ENCODE results near the gene PCDH15. TPM values are rescaled to one million over a fixed set of nuclear protein-coding genes. Genes with fewer than 3 reads are reported as not detected.

The PCDH15 gene
- under 1 TPM in 1 of 4 donors, not detected in 3; 0.32 TPM for total RNA-seq

DNA sequence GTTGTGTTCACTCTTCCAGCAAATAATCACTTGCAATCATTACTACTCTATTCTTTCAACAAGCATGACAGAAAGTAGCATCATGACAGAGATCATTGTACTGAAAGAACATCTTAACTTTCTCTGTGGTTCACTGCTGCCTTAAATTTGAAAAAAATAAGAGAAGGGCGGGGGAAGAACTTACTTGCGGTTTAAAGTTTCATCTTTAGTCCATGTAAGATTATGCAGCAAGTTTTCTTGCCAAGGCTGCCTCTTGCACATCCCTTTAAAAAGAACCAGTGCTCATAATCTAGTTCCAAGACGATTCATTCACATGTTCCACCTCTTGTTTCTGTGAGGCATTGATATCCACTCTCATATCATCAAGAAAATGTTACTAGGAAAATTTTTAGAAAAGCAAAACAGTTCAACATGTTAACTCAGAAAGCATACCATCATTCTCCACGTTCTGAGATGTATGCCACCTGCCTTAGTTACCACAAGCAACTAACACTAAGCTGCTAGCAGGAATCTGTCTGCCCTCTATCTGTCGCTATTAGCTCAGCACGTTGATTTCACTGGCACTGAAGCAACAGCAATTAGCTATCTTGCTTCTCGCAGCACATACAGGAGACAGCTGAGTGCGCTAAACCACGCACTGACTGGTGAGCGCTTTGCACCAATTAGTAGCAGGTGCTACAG, at the start of gene PCDH15:
Gene PCDH15 (minus strand): TSS at position 491 of the 681 bp plus-strand sequence. CDS start 136,969 bp downstream, outside the sequence.
- DNase-seq (ENCODE audit: low spot score) (no peak), ATAC-seq (ENCODE audit: low FRiP score) (peak; percentile 54)
- TF ChIP-seq, protein P1, sequence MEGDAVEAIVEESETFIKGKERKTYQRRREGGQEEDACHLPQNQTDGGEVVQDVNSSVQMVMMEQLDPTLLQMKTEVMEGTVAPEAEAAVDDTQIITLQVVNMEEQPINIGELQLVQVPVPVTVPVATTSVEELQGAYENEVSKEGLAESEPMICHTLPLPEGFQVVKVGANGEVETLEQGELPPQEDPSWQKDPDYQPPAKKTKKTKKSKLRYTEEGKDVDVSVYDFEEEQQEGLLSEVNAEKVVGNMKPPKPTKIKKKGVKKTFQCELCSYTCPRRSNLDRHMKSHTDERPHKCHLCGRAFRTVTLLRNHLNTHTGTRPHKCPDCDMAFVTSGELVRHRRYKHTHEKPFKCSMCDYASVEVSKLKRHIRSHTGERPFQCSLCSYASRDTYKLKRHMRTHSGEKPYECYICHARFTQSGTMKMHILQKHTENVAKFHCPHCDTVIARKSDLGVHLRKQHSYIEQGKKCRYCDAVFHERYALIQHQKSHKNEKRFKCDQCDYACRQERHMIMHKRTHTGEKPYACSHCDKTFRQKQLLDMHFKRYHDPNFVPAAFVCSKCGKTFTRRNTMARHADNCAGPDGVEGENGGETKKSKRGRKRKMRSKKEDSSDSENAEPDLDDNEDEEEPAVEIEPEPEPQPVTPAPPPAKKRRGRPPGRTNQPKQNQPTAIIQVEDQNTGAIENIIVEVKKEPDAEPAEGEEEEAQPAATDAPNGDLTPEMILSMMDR (IDR thresholded peaks at IDR 0.05), result no peak

- no peak for DNase-seq (ENCODE audit: low spot score)
- TF ChIP-seq, protein P1 (IDR thresholded peaks at IDR 0.05), result no peak
- no peak for ATAC-seq (ENCODE audit: low FRiP score)
Measured at GRCh38 chr10:54843932-54844331, 42.9 kb upstream of the PCDH15 start.

DNA sequence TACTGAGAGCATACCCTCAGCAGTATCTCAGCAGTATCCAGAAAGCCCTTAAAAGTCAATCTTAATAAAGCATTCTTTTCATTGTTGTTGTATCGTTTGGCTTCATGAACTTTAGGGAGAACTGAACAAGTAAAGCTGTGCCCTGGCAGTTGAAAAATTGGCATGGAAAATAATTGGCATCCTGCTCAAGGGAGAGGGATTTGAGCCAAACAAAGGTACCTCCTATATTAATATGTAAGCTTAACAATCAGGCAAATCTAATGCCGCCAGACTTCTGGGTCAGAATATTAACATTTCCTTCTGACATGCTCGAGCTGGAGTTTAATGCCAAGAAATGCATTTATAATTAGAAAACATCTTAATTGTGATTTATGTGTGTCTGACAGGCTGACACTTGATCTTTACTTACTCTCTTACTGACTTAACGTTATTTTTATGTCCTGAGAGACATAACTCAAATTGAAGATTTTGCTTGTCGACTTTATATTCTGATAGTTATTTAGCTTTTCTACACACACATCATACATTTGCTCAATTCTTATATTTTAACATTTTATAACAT, 42.1 kb upstream of the PCDH15 start:
- TF ChIP-seq, protein P1 (IDR thresholded peaks at IDR 0.05), result no peak
- DNase-seq (ENCODE audit: low spot score) (no peak), ATAC-seq (ENCODE audit: low FRiP score) (no peak)

- TF ChIP-seq, protein P1 (IDR thresholded peaks at IDR 0.05), result no peak
- DNase-seq (ENCODE audit: low spot score), result no peak
- no peak for ATAC-seq (ENCODE audit: low FRiP score)
Measured at GRCh38 chr10:54837479-54837878, 36.4 kb upstream of the PCDH15 start.

- no peak for DNase-seq (ENCODE audit: low spot score)
- ATAC-seq (ENCODE audit: low FRiP score), result no peak
- TF ChIP-seq, protein P1 (IDR thresholded peaks at IDR 0.05), result no peak
Measured at GRCh38 chr10:54833029-54833428, 32.0 kb upstream of the PCDH15 start.

- DNase-seq (ENCODE audit: low spot score) (no peak), ATAC-seq (ENCODE audit: low FRiP score) (no peak)
Measured at GRCh38 chr10:54826994-54827560, 26.0 kb upstream of the PCDH15 start.

More at GRCh38 chr10:54826994-54827560, 26.0 kb upstream of the PCDH15 start:
- TF ChIP-seq, protein P1 (IDR thresholded peaks at IDR 0.05), result no peak

Measured in omental fat pad (tissue), 4 donors.